Measurements from ENCODE around the gene SELENOK.

The SELENOK gene

DNA sequence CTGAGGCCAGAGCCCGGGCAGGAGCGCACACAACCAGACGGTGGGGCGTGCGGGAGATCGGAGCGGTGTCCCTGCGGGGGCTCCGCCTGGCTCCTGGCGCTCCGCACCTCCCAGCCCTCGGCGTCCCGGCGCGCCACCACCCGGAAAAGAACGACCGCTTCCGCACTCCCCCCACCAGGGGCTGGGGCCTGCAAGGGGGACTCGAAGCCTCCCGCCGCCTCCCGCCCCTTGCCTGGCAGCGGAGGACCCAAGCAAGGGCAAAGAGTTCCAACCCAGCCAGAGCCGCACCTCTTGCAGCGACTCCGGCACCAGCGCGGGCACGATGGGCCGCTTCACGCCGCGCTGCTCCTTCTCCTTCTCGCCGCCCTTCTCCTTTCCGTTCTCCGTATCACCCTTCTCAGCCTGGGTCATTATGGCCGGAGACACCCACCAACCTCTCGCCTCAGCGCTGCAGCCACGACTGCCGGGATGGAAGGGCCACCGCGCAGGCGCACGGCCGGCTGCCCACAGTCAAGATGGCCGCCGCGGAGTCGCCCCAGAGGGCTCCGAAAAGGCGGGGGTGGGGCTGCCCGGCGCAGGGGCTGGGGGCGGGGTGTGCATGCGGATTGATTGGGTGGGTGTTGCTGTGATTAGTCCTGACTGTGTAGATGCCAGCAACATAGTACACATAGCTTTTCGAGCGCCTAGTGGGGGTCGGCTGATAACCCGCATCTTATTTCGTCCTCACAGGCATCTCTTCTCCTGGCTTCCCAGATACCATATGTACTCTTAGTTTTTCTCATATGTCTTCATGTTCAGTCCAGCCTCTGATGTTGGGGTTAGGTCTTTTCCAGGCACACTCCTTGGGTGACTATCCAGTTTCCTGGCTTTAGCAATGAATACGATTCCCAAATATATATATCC is 9.7 kb downstream of the SELENOK start, which contains the start of gene ACTR8:
Gene ACTR8, minus strand, starts transcription at position 462 of the 903 bp plus-strand sequence. Its CDS starts 51 bp downstream, at position 411.
- peak; percentile 78 for DNase-seq

DNA sequence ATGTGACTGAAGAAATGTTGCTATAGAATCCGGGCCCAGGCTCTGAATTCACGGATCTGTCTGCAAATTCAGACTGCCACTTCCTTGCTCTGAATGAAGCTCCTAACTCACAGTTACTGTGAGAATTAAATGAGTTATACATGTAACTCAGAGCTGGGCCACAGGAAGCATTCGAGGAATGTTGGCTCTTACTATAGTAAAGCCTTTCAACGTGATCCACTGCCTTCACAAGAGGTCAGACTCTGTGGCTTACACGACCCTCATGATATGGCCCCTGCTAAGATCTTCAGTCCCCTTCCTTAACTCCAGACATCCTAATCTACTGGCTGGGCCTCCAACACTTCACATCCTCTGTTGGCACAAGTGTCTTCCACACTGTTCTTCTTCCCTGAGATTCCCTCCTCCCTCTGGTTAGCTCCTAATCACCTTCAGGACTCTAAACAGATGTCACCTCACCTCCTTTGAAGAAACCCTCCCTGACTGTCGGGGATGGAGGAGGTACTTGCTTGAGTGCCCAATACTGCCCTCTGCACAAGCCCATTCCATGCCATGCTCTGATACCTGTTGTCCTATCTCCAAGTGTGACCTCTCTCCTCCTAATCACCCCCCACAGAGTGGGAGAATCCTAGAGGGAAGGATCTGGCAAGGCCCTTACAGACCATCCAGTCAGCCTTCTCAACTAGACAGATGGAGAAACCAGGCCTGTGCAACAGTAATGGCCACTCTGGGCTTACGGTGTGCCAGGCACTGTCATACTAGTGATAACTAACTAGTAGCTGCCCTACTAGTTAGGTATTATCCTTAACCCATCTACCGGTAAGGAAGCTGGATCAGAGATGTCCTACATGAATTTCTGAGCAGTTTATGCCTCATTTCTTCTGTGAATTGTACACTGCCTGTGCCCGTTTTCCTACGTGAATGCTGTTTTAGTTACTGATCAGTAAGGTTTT is 11.0 kb downstream of the SELENOK start:
- DNase-seq = peak; percentile 19

GRCh38 chr3:53865732-53866499 is 25.7 kb downstream of the SELENOK start:
- no peak for DNase-seq

- no peak for DNase-seq
Measured at GRCh38 chr3:53863145-53863544, 28.5 kb downstream of the SELENOK start.

- no peak for DNase-seq
Measured at GRCh38 chr3:53862241-53862640, 29.4 kb downstream of the SELENOK start.

DNA sequence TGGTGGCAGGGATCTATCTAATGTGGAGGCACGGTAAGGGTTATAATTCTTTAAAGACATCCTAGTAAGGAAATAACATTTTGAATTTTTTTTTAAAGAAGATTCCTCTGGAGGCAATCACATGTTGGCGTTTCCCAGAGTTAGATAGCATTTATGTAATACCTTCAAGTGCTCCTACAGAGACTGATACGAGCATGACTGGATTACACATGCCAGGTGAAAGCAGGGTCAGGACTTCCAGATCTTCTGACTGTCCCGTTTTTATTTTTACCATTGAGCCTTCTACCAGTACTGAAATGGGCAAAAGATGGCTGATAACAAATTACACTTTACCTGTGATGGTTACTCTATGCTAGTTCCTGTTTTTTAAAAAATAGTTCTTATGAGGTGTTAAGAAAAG is 31.5 kb downstream of the SELENOK start:
- no peak for DNase-seq

DNA sequence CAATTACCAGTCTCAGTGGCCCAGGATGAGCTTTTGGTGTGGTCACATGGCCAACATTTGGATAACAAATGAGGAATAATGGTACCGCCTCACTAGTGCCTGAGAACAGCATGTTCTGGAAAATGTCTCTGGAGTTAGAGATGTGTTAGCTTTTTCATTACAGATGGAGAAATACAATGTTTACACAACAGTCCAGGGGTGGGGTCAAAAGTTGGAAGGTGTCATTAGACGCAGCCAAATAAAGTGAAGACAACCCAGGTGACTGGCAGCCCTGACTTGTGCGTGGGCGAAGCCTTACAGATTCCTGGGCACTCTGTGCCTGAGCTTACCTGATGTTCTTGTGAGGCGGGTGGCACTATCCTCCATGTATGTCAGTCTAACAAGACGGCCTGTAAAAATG is 32.5 kb downstream of the SELENOK start:
- DNase-seq = no peak

DNA sequence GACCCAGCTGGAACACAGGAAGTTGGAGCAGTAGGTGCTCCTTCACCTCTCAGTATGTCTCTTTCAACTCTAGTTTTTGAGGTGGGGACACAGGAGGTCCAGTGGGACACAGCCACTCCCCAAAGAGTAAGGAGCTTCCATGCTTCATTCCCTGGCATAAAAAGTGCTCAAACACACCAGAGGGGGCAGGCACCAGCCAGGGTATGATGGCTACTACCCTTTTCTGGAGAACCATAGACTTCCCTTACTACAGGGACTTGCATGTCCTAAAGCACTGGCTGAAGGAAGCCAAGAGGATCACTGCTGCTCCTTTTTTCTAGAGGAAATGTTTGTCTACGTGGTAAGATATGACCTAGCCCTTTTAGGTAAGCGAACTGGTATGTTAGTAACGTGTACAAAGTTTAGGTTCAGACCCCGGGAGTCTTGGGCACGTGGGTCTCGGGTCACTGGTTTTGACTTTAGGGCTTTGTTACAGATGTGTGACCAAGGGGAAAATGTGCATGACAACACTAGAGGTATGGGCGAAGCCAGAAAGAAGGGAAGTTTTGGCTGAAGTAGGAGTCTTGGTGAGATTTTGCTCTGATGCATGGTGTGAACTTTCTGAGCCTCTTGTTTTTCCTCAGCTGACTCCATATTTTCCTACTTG is 33.4 kb downstream of the SELENOK start:
- DNase-seq = no peak

DNA sequence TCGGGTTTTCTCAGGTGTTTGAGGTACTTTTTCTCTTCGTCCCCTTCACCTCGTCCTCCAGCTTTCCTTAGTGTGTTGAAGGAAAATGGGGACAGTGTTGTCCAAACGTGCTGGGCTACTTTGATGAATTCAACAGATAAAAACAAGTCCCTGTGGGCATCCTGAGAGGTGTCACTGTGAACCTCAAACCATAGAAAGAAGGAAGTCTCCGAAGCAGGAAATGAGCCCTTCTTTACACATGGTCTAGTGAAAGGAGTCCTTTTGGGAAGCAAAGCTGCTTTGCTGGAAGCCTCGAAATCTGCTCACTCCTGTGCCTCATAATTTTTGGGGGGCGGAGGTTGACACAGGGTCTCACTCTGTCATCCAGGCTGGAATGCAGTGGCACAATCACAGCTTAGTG is 34.7 kb downstream of the SELENOK start:
- DNase-seq = no peak

DNA sequence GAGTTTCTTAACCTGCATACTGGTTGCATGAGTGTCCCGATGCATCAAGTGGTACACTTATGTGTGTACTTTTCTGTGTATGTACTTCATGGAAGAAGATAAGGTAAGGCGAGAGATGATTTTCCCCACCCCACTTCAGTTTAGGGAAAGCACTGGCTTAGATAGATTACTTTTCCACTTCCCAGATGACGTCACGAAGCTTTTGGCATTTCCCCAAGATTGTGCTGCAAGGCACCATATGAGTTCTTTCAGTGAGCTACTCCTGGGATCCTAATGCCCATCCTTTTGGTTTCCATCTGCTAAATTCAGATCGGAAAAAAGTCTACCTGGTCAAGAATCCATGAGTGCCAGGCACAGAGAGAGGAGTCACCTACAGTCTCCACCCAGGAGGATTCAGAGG is 40.8 kb downstream of the SELENOK start:
- no peak for DNase-seq

DNA sequence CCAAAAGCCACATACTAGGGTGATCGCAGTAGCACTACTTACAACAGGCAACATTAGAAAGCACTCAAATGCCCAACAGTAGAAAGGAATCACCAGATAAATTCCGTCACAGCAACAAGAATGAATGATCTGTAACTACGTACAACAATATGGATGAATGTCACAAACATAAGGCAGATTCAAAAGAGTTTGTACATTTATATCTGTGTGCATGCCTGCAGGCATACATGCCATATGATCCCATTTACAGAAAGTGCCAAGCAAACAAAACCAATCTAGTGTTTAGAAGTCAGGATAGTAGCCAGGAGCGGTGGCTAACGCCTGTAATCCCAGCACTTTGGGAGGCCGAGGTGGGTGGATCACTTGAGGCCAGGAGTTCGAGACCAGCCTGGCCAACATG is 41.7 kb downstream of the SELENOK start:
- DNase-seq = no peak

DNA sequence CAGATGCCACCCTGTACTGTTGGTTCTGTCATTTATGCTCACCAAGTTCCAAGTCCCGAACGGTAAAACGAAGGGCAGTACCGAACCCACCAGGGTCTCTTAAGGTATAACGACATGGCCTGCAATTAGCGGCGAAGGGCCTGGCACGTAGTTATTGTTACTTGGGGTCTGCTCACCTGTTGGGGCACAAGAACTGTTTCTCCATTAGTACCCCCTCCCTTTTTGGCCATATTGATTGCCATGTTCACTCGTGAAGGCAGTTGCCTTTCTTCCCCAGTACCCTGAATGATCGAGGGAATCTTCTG is 44.9 kb downstream of the SELENOK start:
- no peak for DNase-seq

- DNase-seq = no peak
Measured at GRCh38 chr3:53846134-53846850, 45.4 kb downstream of the SELENOK start, which contains the start of the genes CHDH and IL17RB. CHDH (minus strand) TSS chr3:53846419; CDS start chr3:53824008, 22,411 bp downstream. IL17RB (plus strand) TSS chr3:53846568; CDS start chr3:53846589, 21 bp downstream.

- DNase-seq = no peak
Measured at GRCh38 chr3:53845881-53846133, 45.9 kb downstream of the SELENOK start.

- DNase-seq = no peak
Measured at GRCh38 chr3:53845103-53845880, 46.4 kb downstream of the SELENOK start.

DNA sequence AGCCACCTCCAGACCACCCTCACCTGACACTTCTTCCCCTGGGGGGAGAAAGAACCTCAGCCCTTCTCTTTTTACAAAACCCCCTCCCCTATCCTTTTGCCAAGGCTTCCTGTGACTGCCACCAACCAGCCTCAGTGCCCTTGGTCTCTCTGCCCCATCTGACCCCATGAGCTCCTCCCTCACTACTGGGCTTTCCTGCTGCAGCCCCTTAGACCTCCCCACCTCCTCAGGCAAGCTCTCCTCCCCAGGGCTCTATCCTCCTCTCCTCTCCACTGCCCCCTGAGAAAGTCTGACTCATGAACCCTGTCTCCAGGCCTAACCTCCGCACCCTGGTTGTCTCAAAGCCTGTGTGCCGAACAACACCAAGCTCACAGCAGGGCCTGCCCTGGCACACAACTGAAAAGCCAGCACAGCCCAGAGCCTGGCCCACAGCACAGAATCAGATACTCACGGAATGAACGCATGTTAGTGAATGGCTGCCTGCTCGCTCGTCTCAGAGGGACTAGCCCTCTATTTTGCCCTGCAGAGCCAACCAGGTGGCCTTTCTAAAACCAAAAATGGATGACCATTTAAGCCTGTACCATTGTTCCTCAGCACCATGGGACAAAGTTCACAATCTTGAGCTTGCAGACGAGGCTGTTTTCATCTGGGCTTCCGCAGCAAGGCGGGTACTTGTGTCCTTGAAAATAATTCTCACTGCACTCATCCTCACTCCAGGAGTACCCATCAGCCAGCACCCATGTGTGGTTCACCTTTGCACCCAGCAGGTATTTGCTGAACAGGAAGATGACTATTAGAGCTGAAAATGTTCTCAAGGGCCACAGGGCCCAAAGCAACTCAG is 47.2 kb downstream of the SELENOK start:
- no peak for DNase-seq

- no peak for DNase-seq
Measured at GRCh38 chr3:53843195-53844177, 48.2 kb downstream of the SELENOK start.

DNA sequence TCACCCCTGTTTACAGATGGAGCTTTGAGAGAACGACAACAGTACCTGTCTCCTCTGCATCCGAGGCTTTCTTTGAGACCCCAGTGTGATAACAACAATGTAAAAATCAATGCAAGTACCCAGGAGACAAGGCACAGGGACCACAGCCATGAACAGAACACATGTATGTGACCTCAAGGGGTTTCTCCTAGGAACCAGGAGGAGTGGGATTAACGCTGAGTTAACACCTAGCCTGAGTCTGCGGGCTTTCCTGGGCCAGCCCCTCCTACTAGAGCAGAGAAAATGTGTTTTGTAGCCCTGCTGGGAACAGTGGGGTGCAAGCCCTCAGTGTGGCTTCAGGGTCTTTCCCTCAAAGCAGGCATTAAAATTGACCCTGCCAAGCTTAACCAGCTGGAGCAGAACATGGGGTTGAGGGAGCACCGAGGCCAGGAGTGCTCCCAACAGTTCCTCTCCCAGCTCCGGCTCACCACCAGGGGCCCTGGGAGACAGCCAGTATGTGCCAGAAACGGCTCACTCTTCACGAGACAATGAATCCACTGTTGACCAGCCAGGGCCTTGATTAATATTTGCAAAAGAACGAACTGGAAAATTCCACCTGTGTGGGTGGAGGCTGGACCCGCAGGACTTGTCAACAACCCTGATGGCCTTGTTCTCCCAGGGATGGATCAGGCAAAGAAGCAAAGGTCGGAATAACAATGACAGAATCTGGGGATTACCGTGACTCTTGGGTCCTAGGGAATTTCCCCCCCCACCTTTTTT is 49.0 kb downstream of the SELENOK start:
- no peak for DNase-seq
